Activated CD8-positive, alpha-beta memory T cell treated with anti-CD3 and anti-CD28 coated beads for 24 hours (primary cell): Measurements from ENCODE around the gene SON.
A peak's percentile ranks its signal among the peaks of the same experiment; 100 is the strongest.
"Not testable (repeated sequence)": the region's sequence is repeated elsewhere in the genome, so short reads cannot be mapped to it uniquely, and the experiment has no call there.

ENCODE experiments used
- DNase-seq: peaks from one replicate; pipeline ENCODE4 v3.0.0-alpha.2; 2020

Gene SON

GRCh38 chr21:33584455-33584854, 41.6 kb downstream of the SON start:
- DNase-seq, result no peak

- no peak for DNase-seq
These were observed 44.1 kb downstream of the SON start for GRCh38 chr21:33586927-33587326.

- no peak for DNase-seq
These were observed 45.1 kb downstream of the SON start for GRCh38 chr21:33587792-33588484.

GRCh38 chr21:33588485-33589335, 45.9 kb downstream of the SON start, which contains the start of gene DONSON:
Gene DONSON (minus strand): TSS chr21:33588684. CDS start chr21:33588641, 43 bp downstream.
- DNase-seq, result peak; percentile 97

- no peak for DNase-seq
These were observed 55.2 kb downstream of the SON start for GRCh38 chr21:33598051-33598450.

- DNase-seq, result no peak
These were observed 65.7 kb downstream of the SON start for GRCh38 chr21:33608559-33608958.

GRCh38 chr21:33611006-33611744, 68.3 kb downstream of the SON start:
- DNase-seq, result no peak

- not testable (repeated sequence) for DNase-seq
These were observed 74.7 kb downstream of the SON start for GRCh38 chr21:33617565-33617964.

GRCh38 chr21:33618407-33618806, 75.6 kb downstream of the SON start:
- DNase-seq, result no peak

GRCh38 chr21:33619726-33620125, 76.9 kb downstream of the SON start:
- DNase-seq, result no peak

- no peak for DNase-seq
These were observed 79.4 kb downstream of the SON start for GRCh38 chr21:33622253-33622652.

GRCh38 chr21:33626151-33626550, 83.3 kb downstream of the SON start:
- not testable (repeated sequence) for DNase-seq
